ENCODE results near the gene PSMC5.
"Not testable (repeated sequence)": the region's sequence is repeated elsewhere in the genome, so short reads cannot be mapped to it uniquely, and the experiment has no call there.

Gene PSMC5

GRCh38 chr17:63840591-63841349, 13.5 kb downstream of the PSMC5 start:
- DNase-seq (ENCODE audit: low spot score) = no peak

- DNase-seq (ENCODE audit: low spot score) = peak; percentile 51
Observed at GRCh38 chr17:63841350-63842172, 14.3 kb downstream of the PSMC5 start.

- DNase-seq (ENCODE audit: low spot score) = no peak
Observed at GRCh38 chr17:63842173-63842539, 14.9 kb downstream of the PSMC5 start.

- DNase-seq (ENCODE audit: low spot score) = peak; percentile 99
Observed at GRCh38 chr17:63842540-63843386, 15.5 kb downstream of the PSMC5 start, which contains the start of gene SMARCD2. TSS of gene SMARCD2 (minus strand) at chr17:63842685. CDS start at chr17:63842674, 11 bp downstream.

- DNase-seq (ENCODE audit: low spot score) = peak; percentile 86
Observed at GRCh38 chr17:63843387-63843888, 16.2 kb downstream of the PSMC5 start.

GRCh38 chr17:63843910-63844677, 16.9 kb downstream of the PSMC5 start:
- no peak for DNase-seq (ENCODE audit: low spot score)

GRCh38 chr17:63845509-63845908, 18.3 kb downstream of the PSMC5 start:
- no peak for DNase-seq (ENCODE audit: low spot score)

GRCh38 chr17:63847525-63848249, 20.5 kb downstream of the PSMC5 start:
- no peak for DNase-seq (ENCODE audit: low spot score)

- peak; percentile 92 for DNase-seq (ENCODE audit: low spot score)
Observed at GRCh38 chr17:63848834-63849689, 21.8 kb downstream of the PSMC5 start.

GRCh38 chr17:63850401-63850800, 23.2 kb downstream of the PSMC5 start:
- no peak for DNase-seq (ENCODE audit: low spot score)

- DNase-seq (ENCODE audit: low spot score) = no peak
Observed at GRCh38 chr17:63853260-63853659, 26.0 kb downstream of the PSMC5 start.

GRCh38 chr17:63854709-63855108, 27.5 kb downstream of the PSMC5 start:
- no peak for DNase-seq (ENCODE audit: low spot score)

- DNase-seq (ENCODE audit: low spot score) = no peak
Observed at GRCh38 chr17:63855185-63855584, 28.0 kb downstream of the PSMC5 start.

GRCh38 chr17:63856425-63856824, 29.2 kb downstream of the PSMC5 start:
- DNase-seq (ENCODE audit: low spot score) = not testable (repeated sequence)

GRCh38 chr17:63859257-63859656, 32.0 kb downstream of the PSMC5 start:
- DNase-seq (ENCODE audit: low spot score) = no peak

- DNase-seq (ENCODE audit: low spot score) = not testable (repeated sequence)
Observed at GRCh38 chr17:63866625-63867024, 39.4 kb downstream of the PSMC5 start.

- peak; percentile 79 for DNase-seq (ENCODE audit: low spot score)
Observed at GRCh38 chr17:63869491-63870291, 42.5 kb downstream of the PSMC5 start.

- DNase-seq (ENCODE audit: low spot score) = not testable (repeated sequence)
Observed at GRCh38 chr17:63870292-63870665, 43.0 kb downstream of the PSMC5 start.
